Astrocyte (in vitro differentiated cells and primary cell): ENCODE measurements around the gene SNX30. TPM values are rescaled to one million over a fixed set of nuclear protein-coding genes. Genes with fewer than 3 reads are reported as not detected.

Experiments
- DNase-seq: peaks from one replicate; pipeline ENCODE4 v3.0.0-alpha.2; 2010; ENCODE audit warnings: low read depth
- FAIRE-seq: peaks from 2 replicates; lab custom pipeline; 2011; peaks lifted over from hg19 to GRCh38; lab: Jason Lieb, UNC
- H2AFZ ChIP-seq: 2 replicates; pipeline ENCODE4 v1.6.0; 2012; ENCODE audit warnings: low read depth, low read length, inconsistent platforms
- H3K27ac ChIP-seq: 2 replicates; pipeline ENCODE4 v1.5.1; 2011; ENCODE audit warnings: low read depth, low read length, inconsistent platforms
- H3K27me3 ChIP-seq: 2 replicates; pipeline ENCODE4 v1.6.0; 2011; ENCODE audit warnings: low read length, inconsistent platforms; ENCODE audit not compliant: insufficient read depth
- H3K36me3 ChIP-seq: 2 replicates; pipeline ENCODE4 v1.5.1; 2011; ENCODE audit warnings: low read length, inconsistent platforms; ENCODE audit not compliant: insufficient read depth
- H3K4me1 ChIP-seq: 2 replicates; pipeline ENCODE4 v1.5.1; 2011; ENCODE audit warnings: low read length, inconsistent platforms; ENCODE audit not compliant: insufficient read depth
- H3K4me2 ChIP-seq: 2 replicates; pipeline ENCODE4 v1.6.0; 2012; ENCODE audit warnings: low read length, inconsistent platforms
- H3K4me3 ChIP-seq: 2 replicates; pipeline ENCODE4 v1.5.1; 2011; ENCODE audit warnings: low read depth, mild to moderate bottlenecking, low read length, inconsistent platforms; ENCODE audit not compliant: insufficient read depth
- H3K79me2 ChIP-seq: 2 replicates; pipeline ENCODE4 v1.6.0; 2012; ENCODE audit warnings: mild to moderate bottlenecking, low read length, inconsistent platforms; ENCODE audit not compliant: insufficient read depth
- H3K9ac ChIP-seq: 2 replicates; pipeline ENCODE4 v1.6.0; 2012; ENCODE audit warnings: mild to moderate bottlenecking, low read length, inconsistent platforms
- H3K9me3 ChIP-seq: 2 replicates; pipeline ENCODE4 v1.5.1; 2012; ENCODE audit warnings: low read depth, mild to moderate bottlenecking, low read length, inconsistent platforms; ENCODE audit not compliant: insufficient read depth
- H4K20me1 ChIP-seq: 2 replicates; pipeline ENCODE4 v1.6.0; 2012; ENCODE audit warnings: low read length, inconsistent platforms; ENCODE audit not compliant: insufficient read depth
- H3K27ac Mint-ChIP-seq: one replicate; pipeline ENCODE4 v1.8.0; 2021; ENCODE audit warnings: mild to moderate bottlenecking, mixed read lengths; ENCODE audit not compliant: unreplicated experiment
- H3K27me3 Mint-ChIP-seq: one replicate; pipeline ENCODE4 v1.8.0; 2021; ENCODE audit warnings: low read depth, mixed read lengths; ENCODE audit not compliant: unreplicated experiment
- H3K36me3 Mint-ChIP-seq: one replicate; pipeline ENCODE4 v1.8.0; 2021; ENCODE audit warnings: low read depth, mixed read lengths; ENCODE audit not compliant: unreplicated experiment
- H3K4me1 Mint-ChIP-seq: one replicate; pipeline ENCODE4 v1.8.0; 2021; ENCODE audit warnings: low read depth, mixed read lengths; ENCODE audit not compliant: unreplicated experiment
- H3K4me3 Mint-ChIP-seq: one replicate; pipeline ENCODE4 v1.8.0; 2021; ENCODE audit warnings: mild to moderate bottlenecking, moderate library complexity, mixed read lengths; ENCODE audit not compliant: unreplicated experiment
- H3K9me3 Mint-ChIP-seq: one replicate; pipeline ENCODE4 v1.8.0; 2021; ENCODE audit warnings: mild to moderate bottlenecking, mixed read lengths; ENCODE audit not compliant: unreplicated experiment
- CTCF ChIP-seq: IDR thresholded peaks from 2 replicates; pipeline ENCODE4 v1.5.1; 2011; ENCODE audit warnings: low read depth, mild to moderate bottlenecking, inconsistent platforms, low read length, moderate library complexity; ENCODE audit not compliant: insufficient read depth
- EZH2 ChIP-seq: IDR thresholded peaks from 2 replicates; pipeline ENCODE4 v1.6.1; 2012; ENCODE audit warnings: mild to moderate bottlenecking, low read length, inconsistent platforms; ENCODE audit not compliant: insufficient read depth
- total RNA-seq: library from RNA; stranded (reverse); gene quantifications from 2 replicates; pipeline ENCODE4 v1.2.1, GENCODE V29; 2021

SNX30 gene
- total RNA-seq, 1 donor from 2014 or later = 12.8 TPM

GRCh38 chr9:112870556-112870955, 120.0 kb downstream of the SNX30 start:
- H2AFZ ChIP-seq = no peak overlapping the region
- H3K27me3 ChIP-seq = no peaks in the 10 kb centered on the region
- H3K27ac Mint-ChIP-seq = no peak overlapping the region
- no peaks in the 10 kb centered on the region for H3K27me3 Mint-ChIP-seq
- H3K9me3 Mint-ChIP-seq = peaks cover 2% of the 10 kb centered on the region
- no peak overlapping the region for H3K9ac ChIP-seq
- H3K4me3 Mint-ChIP-seq = no peak overlapping the region
- H3K4me3 ChIP-seq = no peak overlapping the region
- DNase-seq = no peak
- H3K4me1 ChIP-seq = peaks cover 4% of the 10 kb centered on the region
- H3K4me2 ChIP-seq = no peak overlapping the region
- H3K36me3 Mint-ChIP-seq = peaks cover 11% of the 10 kb centered on the region
- TF ChIP-seq CTCF (no peak), EZH2 (no peak)
- no peaks in the 10 kb centered on the region for H4K20me1 ChIP-seq
- no peaks in the 10 kb centered on the region for H3K79me2 ChIP-seq
- no peaks in the 10 kb centered on the region for H3K9me3 ChIP-seq
- no peaks in the 10 kb centered on the region for H3K36me3 ChIP-seq
- no peak overlapping the region for H3K27ac ChIP-seq
- peaks cover 2% of the 10 kb centered on the region for H3K4me1 Mint-ChIP-seq
- FAIRE-seq = no peak

GRCh38 chr9:112872019-112872418, 121.5 kb downstream of the SNX30 start:
- Histone ChIP-seq H3K9ac (no peak overlapping the region), H3K27ac (no peak overlapping the region), H3K79me2 (no peaks in the 10 kb centered on the region), H3K27me3 (no peaks in the 10 kb centered on the region), H3K4me1 (peaks cover 4% of the 10 kb centered on the region), H3K9me3 (no peaks in the 10 kb centered on the region), H2AFZ (no peak overlapping the region), H3K36me3 (no peaks in the 10 kb centered on the region), H3K4me2 (no peak overlapping the region), H3K4me3 (no peak overlapping the region), H4K20me1 (no peaks in the 10 kb centered on the region)
- FAIRE-seq (no peak), DNase-seq (no peak)
- no peak for TF ChIP-seq EZH2
- TF ChIP-seq CTCF = no peak
- Mint-ChIP-seq H3K4me3 (no peak overlapping the region), H3K36me3 (peaks cover 16% of the 10 kb centered on the region), H3K4me1 (peaks cover 2% of the 10 kb centered on the region), H3K9me3 (peaks cover 4% of the 10 kb centered on the region), H3K27me3 (no peaks in the 10 kb centered on the region), H3K27ac (no peak overlapping the region)

GRCh38 chr9:112873773-112874405, 123.3 kb downstream of the SNX30 start:
- FAIRE-seq = no peak
- no peaks in the 10 kb centered on the region for H3K4me1 ChIP-seq

More at GRCh38 chr9:112873773-112874405, 123.3 kb downstream of the SNX30 start:
- H2AFZ ChIP-seq = no peak overlapping the region
- DNase-seq = no peak
- no peaks in the 10 kb centered on the region for H4K20me1 ChIP-seq
- no peak overlapping the region for H3K4me3 ChIP-seq
- TF ChIP-seq EZH2 (no peak), CTCF (no peak)
- no peak overlapping the region for H3K9ac ChIP-seq
- H3K27ac Mint-ChIP-seq = no peak overlapping the region
- no peaks in the 10 kb centered on the region for H3K9me3 ChIP-seq
- H3K4me3 Mint-ChIP-seq = no peak overlapping the region
- H3K9me3 Mint-ChIP-seq = peaks cover 2% of the 10 kb centered on the region
- H3K4me2 ChIP-seq = no peak overlapping the region
- no peaks in the 10 kb centered on the region for H3K27me3 ChIP-seq
- no peak overlapping the region for H3K27ac ChIP-seq
- H3K79me2 ChIP-seq = no peaks in the 10 kb centered on the region
- no peaks in the 10 kb centered on the region for H3K36me3 ChIP-seq
- no peaks in the 10 kb centered on the region for H3K27me3 Mint-ChIP-seq
- H3K36me3 Mint-ChIP-seq = peaks cover 17% of the 10 kb centered on the region
- no peaks in the 10 kb centered on the region for H3K4me1 Mint-ChIP-seq
